GM23338 (cell line): ENCODE measurements around the gene GCG.

Source experiments
- EZH2 ChIP-seq: fragments of 200-600 bp; sonication (generic); IDR thresholded peaks from one replicate; pipeline ENCODE4 v1.8.0; 2017; ENCODE audit warnings: antibody characterized with exemption, mild to moderate bottlenecking, low read depth; ENCODE audit not compliant: unreplicated experiment
- EZH2phosphoT487 ChIP-seq: fragments of 200-600 bp; sonication (generic); IDR thresholded peaks from one replicate; pipeline ENCODE4 v1.8.1; 2018; ENCODE audit warnings: antibody characterized with exemption; ENCODE audit not compliant: unreplicated experiment
- JUNB ChIP-seq: IDR thresholded peaks from one replicate; pipeline ENCODE4 v1.6.1; 2016; ENCODE audit warnings: antibody characterized with exemption; ENCODE audit not compliant: unreplicated experiment
- NANOG ChIP-seq: IDR thresholded peaks from 2 replicates; pipeline ENCODE4 v1.6.1; 2016; ENCODE audit warnings: antibody characterized with exemption, borderline replicate concordance
- POLR2AphosphoS5 ChIP-seq: IDR thresholded peaks from 2 replicates; pipeline ENCODE4 v1.6.1; 2016; ENCODE audit warnings: antibody characterized with exemption, low read depth
- TF ChIP-seq, protein P1 (sequence below), 2 experiments: fragments of 200-600 bp in 1 of 2; sonication (generic) in 1 of 2; conservative IDR thresholded peaks; 2 replicates each; pipeline versions ENCODE4 v1.5.1 to v1.6.1; 2016 to 2017; ENCODE audit warnings: antibody characterized with exemption in 2 of 2, low read depth in 2 of 2, mild to moderate bottlenecking in 2 of 2, moderate library complexity in 1 of 2
- TF ChIP-seq, protein P2 (sequence below): IDR thresholded peaks from one replicate; pipeline ENCODE4 v1.6.1; 2018; ENCODE audit warnings: antibody characterized with exemption; ENCODE audit not compliant: unreplicated experiment

DNA sequence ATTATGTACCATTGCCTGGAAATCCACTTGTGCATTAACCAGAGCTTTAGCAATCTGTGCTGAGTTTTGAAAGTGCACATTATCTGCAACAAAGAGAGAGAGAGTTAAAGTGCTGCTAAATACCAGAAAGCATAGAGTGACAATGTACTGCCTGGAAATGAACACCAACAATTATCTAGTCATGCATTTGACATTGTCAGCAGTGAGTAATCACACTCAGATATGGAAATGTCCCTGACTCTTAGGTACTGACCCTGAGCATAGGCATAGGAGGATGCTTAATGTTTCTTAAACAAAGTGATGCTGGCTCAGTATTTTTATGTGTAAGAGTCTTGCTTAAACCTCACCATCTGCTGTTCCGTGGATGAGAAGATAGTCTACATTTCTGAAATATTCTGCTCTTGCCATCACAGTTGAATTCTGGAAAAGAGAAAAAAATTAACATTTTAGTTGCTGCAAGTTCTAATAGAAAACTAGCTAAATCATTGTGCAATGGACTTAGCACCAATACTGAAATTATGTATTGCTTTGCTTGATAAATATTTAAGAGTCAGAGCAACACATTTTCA, 20.8 kb upstream of the GCG start:
- TF ChIP-seq, protein P1, sequence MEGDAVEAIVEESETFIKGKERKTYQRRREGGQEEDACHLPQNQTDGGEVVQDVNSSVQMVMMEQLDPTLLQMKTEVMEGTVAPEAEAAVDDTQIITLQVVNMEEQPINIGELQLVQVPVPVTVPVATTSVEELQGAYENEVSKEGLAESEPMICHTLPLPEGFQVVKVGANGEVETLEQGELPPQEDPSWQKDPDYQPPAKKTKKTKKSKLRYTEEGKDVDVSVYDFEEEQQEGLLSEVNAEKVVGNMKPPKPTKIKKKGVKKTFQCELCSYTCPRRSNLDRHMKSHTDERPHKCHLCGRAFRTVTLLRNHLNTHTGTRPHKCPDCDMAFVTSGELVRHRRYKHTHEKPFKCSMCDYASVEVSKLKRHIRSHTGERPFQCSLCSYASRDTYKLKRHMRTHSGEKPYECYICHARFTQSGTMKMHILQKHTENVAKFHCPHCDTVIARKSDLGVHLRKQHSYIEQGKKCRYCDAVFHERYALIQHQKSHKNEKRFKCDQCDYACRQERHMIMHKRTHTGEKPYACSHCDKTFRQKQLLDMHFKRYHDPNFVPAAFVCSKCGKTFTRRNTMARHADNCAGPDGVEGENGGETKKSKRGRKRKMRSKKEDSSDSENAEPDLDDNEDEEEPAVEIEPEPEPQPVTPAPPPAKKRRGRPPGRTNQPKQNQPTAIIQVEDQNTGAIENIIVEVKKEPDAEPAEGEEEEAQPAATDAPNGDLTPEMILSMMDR (conservative IDR thresholded peaks at IDR 0.05; ENCODE audit: low read depth in 2 of 2): no peak
- TF ChIP-seq POLR2AphosphoS5 (no peak), JUNB (no peak), EZH2phosphoT487 (no peak), EZH2 (no peak), NANOG (no peak)
- TF ChIP-seq, protein P2, sequence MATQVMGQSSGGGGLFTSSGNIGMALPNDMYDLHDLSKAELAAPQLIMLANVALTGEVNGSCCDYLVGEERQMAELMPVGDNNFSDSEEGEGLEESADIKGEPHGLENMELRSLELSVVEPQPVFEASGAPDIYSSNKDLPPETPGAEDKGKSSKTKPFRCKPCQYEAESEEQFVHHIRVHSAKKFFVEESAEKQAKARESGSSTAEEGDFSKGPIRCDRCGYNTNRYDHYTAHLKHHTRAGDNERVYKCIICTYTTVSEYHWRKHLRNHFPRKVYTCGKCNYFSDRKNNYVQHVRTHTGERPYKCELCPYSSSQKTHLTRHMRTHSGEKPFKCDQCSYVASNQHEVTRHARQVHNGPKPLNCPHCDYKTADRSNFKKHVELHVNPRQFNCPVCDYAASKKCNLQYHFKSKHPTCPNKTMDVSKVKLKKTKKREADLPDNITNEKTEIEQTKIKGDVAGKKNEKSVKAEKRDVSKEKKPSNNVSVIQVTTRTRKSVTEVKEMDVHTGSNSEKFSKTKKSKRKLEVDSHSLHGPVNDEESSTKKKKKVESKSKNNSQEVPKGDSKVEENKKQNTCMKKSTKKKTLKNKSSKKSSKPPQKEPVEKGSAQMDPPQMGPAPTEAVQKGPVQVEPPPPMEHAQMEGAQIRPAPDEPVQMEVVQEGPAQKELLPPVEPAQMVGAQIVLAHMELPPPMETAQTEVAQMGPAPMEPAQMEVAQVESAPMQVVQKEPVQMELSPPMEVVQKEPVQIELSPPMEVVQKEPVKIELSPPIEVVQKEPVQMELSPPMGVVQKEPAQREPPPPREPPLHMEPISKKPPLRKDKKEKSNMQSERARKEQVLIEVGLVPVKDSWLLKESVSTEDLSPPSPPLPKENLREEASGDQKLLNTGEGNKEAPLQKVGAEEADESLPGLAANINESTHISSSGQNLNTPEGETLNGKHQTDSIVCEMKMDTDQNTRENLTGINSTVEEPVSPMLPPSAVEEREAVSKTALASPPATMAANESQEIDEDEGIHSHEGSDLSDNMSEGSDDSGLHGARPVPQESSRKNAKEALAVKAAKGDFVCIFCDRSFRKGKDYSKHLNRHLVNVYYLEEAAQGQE: no peak
